MCF 10A (cell line): ENCODE data around the gene ZSWIM5. TPM values are rescaled to one million over a fixed set of nuclear protein-coding genes. Genes with fewer than 3 reads are reported as not detected.

Experiments
- BruUV-seq: library from RNA; stranded (reverse); fragments of 400-500 nt; replicated peaks from 2 replicates; lab custom pipeline; 2021; lab: Mats Ljungman, UMichigan
- CTCF ChIA-PET: fragments of 300-600 bp; sonication (Branson Sonifier 250); formaldehyde crosslinking; extraction: SDS; loops from one replicate; lab custom pipeline; 2021; ENCODE audit warnings: antibody characterized with exemption, inconsistent platforms; lab: Yijun Ruan, JAX
- POLR2A ChIA-PET: fragments of 300-600, 350-650 bp; sonication (Branson Sonifier 250); formaldehyde crosslinking; extraction: SDS; loops from one replicate; lab custom pipeline; 2020; ENCODE audit warnings: antibody characterized with exemption, inconsistent platforms; lab: Yijun Ruan, JAX
- DNase-seq: peaks from one replicate; pipeline ENCODE4 v3.0.0-alpha.2; 2018; ENCODE audit not compliant: unreplicated experiment
- H3K27ac Mint-ChIP-seq: one replicate; pipeline ENCODE4 v1.8.0; 2022; ENCODE audit warnings: mild to moderate bottlenecking, low read depth, mixed read lengths; ENCODE audit not compliant: unreplicated experiment
- H3K27me3 Mint-ChIP-seq: one replicate; pipeline ENCODE4 v1.8.0; 2022; ENCODE audit warnings: mixed read lengths; ENCODE audit not compliant: insufficient read depth, unreplicated experiment
- H3K36me3 Mint-ChIP-seq: one replicate; pipeline ENCODE4 v1.8.0; 2022; ENCODE audit warnings: mild to moderate bottlenecking, moderate library complexity, mixed read lengths; ENCODE audit not compliant: insufficient read depth, unreplicated experiment
- H3K4me1 Mint-ChIP-seq: one replicate; pipeline ENCODE4 v1.8.0; 2022; ENCODE audit warnings: mixed read lengths; ENCODE audit not compliant: insufficient read depth, unreplicated experiment
- H3K4me3 Mint-ChIP-seq: one replicate; pipeline ENCODE4 v1.8.0; 2022; ENCODE audit warnings: mild to moderate bottlenecking, moderate library complexity, mixed read lengths; ENCODE audit not compliant: unreplicated experiment
- H3K9me3 Mint-ChIP-seq: one replicate; pipeline ENCODE4 v1.8.0; 2022; ENCODE audit warnings: mixed read lengths; ENCODE audit not compliant: unreplicated experiment
- CTCF ChIP-seq: fragments of 200-600 bp; IDR thresholded peaks from one replicate; pipeline ENCODE4 v1.8.0; 2022; ENCODE audit warnings: antibody characterized with exemption, mild to moderate bottlenecking; ENCODE audit not compliant: unreplicated experiment
- intact Hi-C: fragments of 100-400 bp; cut with micrococcal nuclease; formaldehyde crosslinking; loops from 2 replicates; pipeline ENCODE4 v1.14.1; 2022
- total RNA-seq: library from RNA; stranded (reverse); gene quantifications from 2 replicates; pipeline ENCODE4 v1.2.3, GENCODE V29; 2022

Gene ZSWIM5
- total RNA-seq, 1 experiment from 2014 or later: 0.14 TPM

GRCh38 chr1:45059829-45060228 lies 146.6 kb downstream of the ZSWIM5 start:
- ChIA-PET CTCF (interaction anchor here (0.6 to 2.0 kb wide), 2 partner anchors 41 to 47 kb away, joined by 3 to 4 read pairs; no protein-coding TSS in a partner anchor), POLR2A (no interaction called here)
- no peak for TF ChIP-seq CTCF
- Mint-ChIP-seq H3K36me3 (no peaks in the 10 kb centered on the region), H3K4me3 (no peak overlapping the region), H3K27me3 (peaks cover 27% of the 10 kb centered on the region), H3K4me1 (no peaks in the 10 kb centered on the region), H3K9me3 (no peaks in the 10 kb centered on the region), H3K27ac (no peak overlapping the region)
- BruUV-seq: no TSS peak
- intact Hi-C loops: no loop called here
- DNase-seq: no peak

- TF ChIP-seq CTCF: no peak
- Mint-ChIP-seq H3K27ac (no peak overlapping the region), H3K4me1 (no peaks in the 10 kb centered on the region), H3K4me3 (no peak overlapping the region), H3K27me3 (peaks cover 27% of the 10 kb centered on the region), H3K9me3 (no peaks in the 10 kb centered on the region), H3K36me3 (no peaks in the 10 kb centered on the region)
- POLR2A ChIA-PET: no interaction called here
- BruUV-seq: no TSS peak
- DNase-seq: no peak
- intact Hi-C loops: no loop called here
- CTCF ChIA-PET: interaction anchor here (0.6 kb wide), 1 partner anchor 51 kb away, joined by 3 read pairs; no protein-coding TSS in a partner anchor
Measured at GRCh38 chr1:45057542-45057941, 148.9 kb downstream of the ZSWIM5 start.

GRCh38 chr1:45051005-45051772 lies 155.2 kb downstream of the ZSWIM5 start:
- Mint-ChIP-seq H3K36me3 (no peaks in the 10 kb centered on the region), H3K4me1 (no peaks in the 10 kb centered on the region), H3K9me3 (no peaks in the 10 kb centered on the region), H3K4me3 (no peak overlapping the region), H3K27ac (no peak overlapping the region), H3K27me3 (peaks cover 23% of the 10 kb centered on the region)
- ChIA-PET CTCF (interaction anchor here (0.7 kb wide), 1 partner anchor 228 kb away, joined by 3 read pairs; no protein-coding TSS in a partner anchor), POLR2A (interaction anchor here (0.7 kb wide), 1 partner anchor 11 kb away, joined by 4 read pairs; no protein-coding TSS in a partner anchor)
- TF ChIP-seq CTCF: no peak
- intact Hi-C loops: no loop called here
- BruUV-seq: no TSS peak
- DNase-seq: no peak

GRCh38 chr1:45047032-45047431 lies 159.4 kb downstream of the ZSWIM5 start:
- no TSS peak for BruUV-seq
- no peaks in the 10 kb centered on the region for H3K9me3 Mint-ChIP-seq
- H3K36me3 Mint-ChIP-seq: no peaks in the 10 kb centered on the region
- ChIA-PET POLR2A (no interaction called here), CTCF (no interaction called here)
- no peak for TF ChIP-seq CTCF
- peaks cover 10% of the 10 kb centered on the region for H3K27me3 Mint-ChIP-seq
- H3K4me3 Mint-ChIP-seq: no peak overlapping the region
- no peaks in the 10 kb centered on the region for H3K4me1 Mint-ChIP-seq
- no peak for DNase-seq
- intact Hi-C loops: no loop called here
- H3K27ac Mint-ChIP-seq: no peak overlapping the region
